DND-41 (cell line): ENCODE data around the gene CYP4A22.

Experiments used
- ATAC-seq: fragments of 200-7000 bp; cut with Tn5 transposase; 3 replicates; pipeline ENCODE4 v1.9.1; 2021; ENCODE audit warnings: low read depth; ENCODE audit not compliant: insufficient read depth
- DNase-seq: peaks from one replicate; pipeline ENCODE4 v3.0.0-alpha.2; 2020
- H2AFZ ChIP-seq: 2 replicates; pipeline ENCODE4 v1.6.0; 2012; ENCODE audit warnings: low read depth, low read length
- H3K27ac ChIP-seq: 2 replicates; pipeline ENCODE4 v1.5.1; 2012; ENCODE audit warnings: low read length, inconsistent platforms
- H3K27me3 ChIP-seq: fragments of 200-600 bp; sonication (generic); 2 replicates; pipeline ENCODE4 v1.6.0; 2012; ENCODE audit warnings: low read length, mild to moderate bottlenecking, inconsistent platforms; ENCODE audit not compliant: insufficient read depth, poor library complexity
- H3K36me3 ChIP-seq: 2 replicates; pipeline ENCODE4 v1.5.1; 2012; ENCODE audit warnings: low read length, inconsistent platforms; ENCODE audit not compliant: insufficient read depth
- H3K4me1 ChIP-seq: 2 replicates; pipeline ENCODE4 v1.5.1; 2012; ENCODE audit warnings: mild to moderate bottlenecking, low read length; ENCODE audit not compliant: insufficient read depth
- H3K4me2 ChIP-seq: 2 replicates; pipeline ENCODE4 v1.6.0; 2012; ENCODE audit warnings: mild to moderate bottlenecking, moderate library complexity, low read length, inconsistent platforms; ENCODE audit not compliant: insufficient read depth
- H3K4me3 ChIP-seq, 2 experiments: fragments of 200-600 bp in 1 of 2; shearing (Covaris generic) in 1 of 2; 2 replicates each; pipeline ENCODE4 v1.5.1; 2012 to 2016; ENCODE audit warnings: inconsistent platforms in 2 of 2, low read length in 2 of 2, mild to moderate bottlenecking in 2 of 2, low read depth in 1 of 2, moderate library complexity in 1 of 2
- H3K79me2 ChIP-seq: 2 replicates; pipeline ENCODE4 v1.6.0; 2012; ENCODE audit warnings: low read length, inconsistent platforms; ENCODE audit not compliant: insufficient read depth
- H3K9ac ChIP-seq: 2 replicates; pipeline ENCODE4 v1.6.0; 2012; ENCODE audit warnings: low read depth, mild to moderate bottlenecking, inconsistent platforms, low read length, moderate library complexity
- H3K9me3 ChIP-seq: 2 replicates; pipeline ENCODE4 v1.5.1; 2012; ENCODE audit warnings: low read length, moderate library complexity, mild to moderate bottlenecking, inconsistent platforms; ENCODE audit not compliant: insufficient read depth, severe bottlenecking
- H4K20me1 ChIP-seq: 2 replicates; pipeline ENCODE4 v1.6.0; 2012; ENCODE audit warnings: low read length; ENCODE audit not compliant: insufficient read depth
- CTCF ChIP-seq: IDR thresholded peaks from 2 replicates; pipeline ENCODE4 v1.5.1; 2012; ENCODE audit warnings: borderline replicate concordance, low read length, moderate library complexity, mild to moderate bottlenecking; ENCODE audit not compliant: poor library complexity, severe bottlenecking; ENCODE audit errors: extremely low read depth
- EZH2 ChIP-seq: IDR thresholded peaks from 3 replicates; pipeline ENCODE4 v1.6.1; 2012; ENCODE audit warnings: borderline replicate concordance, low read depth, mild to moderate bottlenecking, moderate library complexity, low read length, inconsistent platforms; ENCODE audit not compliant: severe bottlenecking

Gene CYP4A22

GRCh38 chr1:47189844-47190508, 52.7 kb downstream of the CYP4A22 start, which contains the start of gene PDZK1IP1:
Gene PDZK1IP1 (minus strand): TSS chr1:47190036. CDS start chr1:47189932, 104 bp downstream.
- Histone ChIP-seq H3K9me3 (no peaks in the 10 kb centered on the region), H3K4me1 (no peaks in the 10 kb centered on the region), H3K27ac (no peak within 1 kb of the TSS), H3K27me3 (peaks cover 8% of the 10 kb centered on the region), H3K79me2 (no peaks in the 10 kb centered on the region), H2AFZ (no peak within 1 kb of the TSS), H3K4me2 (no peak within 1 kb of the TSS), H3K9ac (no peak within 1 kb of the TSS), H4K20me1 (0 out of 2 replicates have a peak, but pooled peaks cover 2% of the 10 kb centered on the region), H3K36me3 (no peaks in the 10 kb centered on the region), H3K4me3 (no peak within 1 kb of the TSS)
- TF ChIP-seq CTCF (no peak), EZH2 (no peak)
- ATAC-seq: no peak
- DNase-seq: no peak

- no peak overlapping the region for H3K4me2 ChIP-seq
- no peak for TF ChIP-seq CTCF
- no peak for TF ChIP-seq EZH2
- H3K27ac ChIP-seq: no peak overlapping the region
Observed at GRCh38 chr1:47190509-47190855, 53.2 kb downstream of the CYP4A22 start.

GRCh38 chr1:47190857-47191256, 53.6 kb downstream of the CYP4A22 start:
- Histone ChIP-seq H3K79me2 (no peaks in the 10 kb centered on the region), H3K4me3 (no peak overlapping the region), H3K9ac (no peak overlapping the region), H3K9me3 (no peaks in the 10 kb centered on the region), H3K27me3 (peaks cover 8% of the 10 kb centered on the region), H3K36me3 (no peaks in the 10 kb centered on the region), H3K4me2 (no peak overlapping the region), H3K27ac (no peak overlapping the region), H2AFZ (no peak overlapping the region), H3K4me1 (no peaks in the 10 kb centered on the region), H4K20me1 (0 out of 2 replicates have a peak, but pooled peaks cover 2% of the 10 kb centered on the region)
- TF ChIP-seq CTCF (no peak), EZH2 (no peak)
- DNase-seq (no peak), ATAC-seq (no peak)

More at GRCh38 chr1:47190509-47190855, 53.2 kb downstream of the CYP4A22 start:
- H3K27me3 ChIP-seq: peaks cover 8% of the 10 kb centered on the region
- no peak overlapping the region for H3K9ac ChIP-seq
- H3K36me3 ChIP-seq: no peaks in the 10 kb centered on the region
- no peaks in the 10 kb centered on the region for H3K79me2 ChIP-seq
- H3K9me3 ChIP-seq: no peaks in the 10 kb centered on the region
- ATAC-seq (no peak), DNase-seq (no peak)
- no peaks in the 10 kb centered on the region for H3K4me1 ChIP-seq
- no peak overlapping the region for H2AFZ ChIP-seq
- no peak overlapping the region for H3K4me3 ChIP-seq
- 0 out of 2 replicates have a peak, but pooled peaks cover 2% of the 10 kb centered on the region for H4K20me1 ChIP-seq
